Measurements from ENCODE around the gene SLC25A23.
"Not testable (repeated sequence)": the region's sequence is repeated elsewhere in the genome, so short reads cannot be mapped to it uniquely, and the experiment has no call there.

The SLC25A23 gene

GRCh38 chr19:6457958-6458694, 1.5 kb downstream of the SLC25A23 start:
- no peak for DNase-seq (ENCODE audit: low read depth)

GRCh38 chr19:6455924-6456323, 3.7 kb downstream of the SLC25A23 start:
- no peak for DNase-seq (ENCODE audit: low read depth)

DNA sequence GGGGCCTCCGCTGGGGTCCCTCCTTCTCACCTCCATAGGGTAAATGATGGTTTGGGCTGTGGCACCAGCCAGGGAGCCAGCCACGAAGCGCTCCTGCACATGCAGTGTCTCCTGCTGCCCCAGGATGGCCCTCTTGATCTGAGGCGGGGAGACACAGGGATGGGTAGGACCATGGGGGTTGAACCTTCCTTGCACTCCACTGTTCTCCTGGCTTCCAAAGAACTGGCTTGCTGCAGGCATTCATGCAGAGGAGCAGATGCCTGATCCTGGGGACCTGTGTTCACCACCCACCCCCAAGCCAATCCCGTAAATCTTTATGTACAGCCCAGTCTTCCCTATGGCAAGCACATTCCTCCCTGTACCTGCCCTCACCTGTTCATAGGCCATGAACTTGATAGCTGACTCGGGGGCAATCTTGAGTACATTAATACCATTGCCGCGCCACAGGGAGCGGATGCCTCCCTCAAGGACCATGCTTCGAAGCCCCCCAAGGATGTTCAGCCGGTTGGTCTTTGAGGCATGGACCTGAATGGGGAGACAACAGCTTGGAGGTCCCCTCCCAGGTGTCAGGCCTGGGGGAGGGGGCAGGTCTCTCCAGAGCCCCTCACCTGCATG, 5.5 kb downstream of the SLC25A23 start:
- no peak for DNase-seq (ENCODE audit: low read depth)

- DNase-seq (ENCODE audit: low read depth), result no peak
Observed at GRCh38 chr19:6452899-6453298, 6.7 kb downstream of the SLC25A23 start.

DNA sequence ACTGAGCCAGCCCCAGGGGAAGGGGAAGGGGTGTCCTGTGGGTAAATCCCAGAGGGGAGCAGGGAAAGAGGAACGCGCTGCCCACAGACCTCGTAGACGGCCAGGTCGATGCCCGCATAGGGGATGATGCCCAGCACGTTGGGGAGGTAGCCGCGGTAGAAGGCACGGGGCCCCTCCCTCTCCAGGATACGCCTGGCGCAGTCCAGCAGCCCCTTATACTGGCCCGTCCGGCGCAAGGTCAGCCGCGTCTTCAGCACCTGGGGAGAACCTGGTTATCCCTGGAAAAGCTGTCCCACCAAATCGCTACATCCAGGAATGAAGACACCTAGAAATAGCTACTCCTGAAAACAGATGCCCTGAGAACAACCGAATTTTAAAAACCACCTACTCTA, 7.4 kb downstream of the SLC25A23 start:
- DNase-seq (ENCODE audit: low read depth), result no peak

- no peak for DNase-seq (ENCODE audit: low read depth)
Observed at GRCh38 chr19:6451583-6452222, 7.9 kb downstream of the SLC25A23 start.

DNA sequence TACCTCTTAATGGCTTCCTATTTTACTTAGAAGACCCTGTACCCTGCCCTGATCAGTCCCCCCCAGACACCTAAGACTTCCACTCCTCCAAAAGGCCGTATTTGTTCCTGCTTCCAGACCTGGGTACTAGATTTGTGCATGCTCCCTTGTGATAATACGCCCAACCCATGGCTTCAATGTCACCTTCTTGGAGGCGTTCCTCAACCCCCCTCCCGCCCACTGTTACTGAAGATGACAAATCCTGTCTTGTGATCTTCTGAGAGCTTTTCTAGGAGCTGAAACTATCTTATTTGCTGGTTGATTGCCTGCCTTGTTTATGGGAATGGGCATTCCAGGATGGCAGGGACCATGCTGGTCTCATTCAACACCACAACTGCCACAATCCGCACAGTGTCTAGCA, 9.4 kb downstream of the SLC25A23 start:
- no peak for DNase-seq (ENCODE audit: low read depth)

DNA sequence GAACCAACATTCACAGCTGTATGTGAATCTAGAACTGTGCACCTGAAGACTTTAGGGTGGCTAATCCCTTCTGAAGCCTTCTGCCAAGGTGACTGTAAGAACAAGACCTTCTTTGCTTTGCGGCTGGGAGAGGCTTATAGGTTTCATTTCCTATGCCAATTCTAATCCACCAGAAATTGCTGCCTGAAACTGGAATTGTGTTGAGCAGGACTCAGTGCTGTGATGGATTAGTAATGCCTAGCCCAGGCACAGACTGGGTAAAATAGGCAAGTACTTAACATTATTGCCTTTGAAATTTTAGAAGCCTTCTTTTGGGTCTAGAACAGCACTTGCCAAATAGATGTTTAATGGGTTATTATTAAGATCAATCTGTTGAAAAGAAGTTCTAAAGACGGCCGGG, 11.5 kb downstream of the SLC25A23 start:
- DNase-seq (ENCODE audit: low read depth), result no peak

DNA sequence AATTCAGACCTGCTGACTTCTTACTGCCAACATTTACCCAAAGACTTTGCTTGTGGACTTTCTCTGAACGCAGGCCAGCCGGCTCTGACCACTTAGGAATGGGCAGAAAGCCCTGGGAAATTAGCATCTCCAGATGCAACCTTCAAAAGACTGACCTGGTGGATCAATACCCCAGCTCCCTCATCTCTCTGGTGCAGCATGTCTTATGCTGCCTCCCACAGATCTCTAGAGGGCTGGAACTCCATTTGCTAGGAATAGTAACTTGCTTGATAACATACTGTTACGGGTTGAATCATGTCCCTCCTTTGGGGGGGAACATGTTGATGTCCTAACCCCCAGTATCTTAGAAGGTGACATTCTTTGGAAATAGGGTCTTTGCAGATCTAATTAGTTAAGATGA, 13.1 kb downstream of the SLC25A23 start:
- DNase-seq (ENCODE audit: low read depth), result no peak

DNA sequence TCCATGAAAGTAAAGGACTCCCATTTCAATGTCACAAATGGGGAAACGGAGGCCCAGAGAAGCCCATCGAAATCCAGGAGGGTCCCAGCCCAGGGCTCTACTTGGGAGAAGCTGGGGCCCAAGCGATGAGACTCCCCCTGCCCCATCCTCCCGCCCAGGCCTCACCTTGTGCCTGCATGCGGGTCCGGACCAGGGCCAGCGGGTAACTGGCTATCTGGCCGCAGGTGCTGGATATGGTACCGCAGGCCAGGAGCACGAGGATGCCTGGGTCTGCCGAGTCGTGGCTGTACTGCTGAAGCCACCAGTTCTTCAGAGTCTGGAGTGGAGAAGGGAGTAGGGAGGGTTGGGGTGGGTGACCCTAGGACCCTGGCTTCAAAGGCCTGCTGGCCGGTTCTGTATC, 15.6 kb downstream of the SLC25A23 start:
- no peak for DNase-seq (ENCODE audit: low read depth)

DNA sequence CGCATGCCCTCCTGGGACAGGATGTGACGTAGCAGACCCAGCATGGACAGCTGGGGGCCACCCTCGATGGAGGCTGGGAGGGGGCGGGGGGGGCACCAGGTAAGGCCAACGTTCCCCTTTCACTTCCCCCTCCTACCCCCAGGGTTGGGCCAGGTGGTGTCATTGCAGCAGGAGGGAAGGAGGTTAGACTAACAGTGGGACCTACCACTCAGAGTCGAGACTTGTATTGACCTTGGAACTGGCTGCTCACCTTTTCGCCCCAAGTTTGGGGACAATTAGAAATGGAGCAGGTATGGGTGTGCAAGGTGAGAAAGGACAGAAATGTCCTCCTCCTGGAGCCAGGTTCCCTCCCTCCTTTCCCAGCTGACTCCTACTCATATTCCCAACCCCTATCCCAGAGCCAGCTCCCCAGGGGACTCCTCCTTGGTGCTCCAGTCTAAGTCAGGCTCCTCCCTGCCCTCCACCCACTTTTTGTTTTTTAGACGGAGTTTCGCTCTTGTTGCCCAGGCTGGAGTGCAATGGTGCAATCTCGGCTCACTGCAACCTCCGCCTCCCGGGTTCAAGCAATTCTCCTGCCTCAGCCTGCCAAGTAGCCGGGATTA, 17.4 kb downstream of the SLC25A23 start:
- DNase-seq (ENCODE audit: low read depth), result no peak

- DNase-seq (ENCODE audit: low read depth), result no peak
Observed at GRCh38 chr19:6440905-6441304, 18.7 kb downstream of the SLC25A23 start.

DNA sequence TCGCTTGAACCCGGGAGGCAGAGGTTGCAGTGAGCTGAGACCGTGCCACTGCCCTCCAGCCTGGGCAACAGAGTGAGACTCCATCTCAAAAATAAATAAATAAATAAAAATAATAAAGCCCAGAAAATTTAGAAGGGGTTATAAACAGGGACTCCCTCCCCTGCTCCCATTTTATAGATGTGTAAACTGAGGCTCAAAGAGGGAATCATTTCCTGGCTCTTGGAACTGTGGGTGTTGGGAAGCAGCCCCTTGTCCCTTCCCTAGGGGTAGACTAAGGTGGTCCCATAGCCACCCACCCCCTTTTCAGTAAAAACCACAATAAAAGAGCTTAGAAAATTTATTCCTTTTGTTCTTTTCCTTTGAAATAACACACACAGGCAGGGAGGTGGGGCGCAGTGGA, 19.8 kb downstream of the SLC25A23 start:
- DNase-seq (ENCODE audit: low read depth), result no peak

GRCh38 chr19:6433663-6434062, 25.9 kb downstream of the SLC25A23 start, which contains the start of gene SLC25A41:
TSS of gene SLC25A41 (minus strand) at chr19:6433763. CDS start at chr19:6433693, 70 bp downstream.
- DNase-seq (ENCODE audit: low read depth), result no peak

GRCh38 chr19:6433165-6433564, 26.4 kb downstream of the SLC25A23 start:
- no peak for DNase-seq (ENCODE audit: low read depth)

- DNase-seq (ENCODE audit: low read depth), result no peak
Observed at GRCh38 chr19:6431891-6432290, 27.7 kb downstream of the SLC25A23 start.

DNA sequence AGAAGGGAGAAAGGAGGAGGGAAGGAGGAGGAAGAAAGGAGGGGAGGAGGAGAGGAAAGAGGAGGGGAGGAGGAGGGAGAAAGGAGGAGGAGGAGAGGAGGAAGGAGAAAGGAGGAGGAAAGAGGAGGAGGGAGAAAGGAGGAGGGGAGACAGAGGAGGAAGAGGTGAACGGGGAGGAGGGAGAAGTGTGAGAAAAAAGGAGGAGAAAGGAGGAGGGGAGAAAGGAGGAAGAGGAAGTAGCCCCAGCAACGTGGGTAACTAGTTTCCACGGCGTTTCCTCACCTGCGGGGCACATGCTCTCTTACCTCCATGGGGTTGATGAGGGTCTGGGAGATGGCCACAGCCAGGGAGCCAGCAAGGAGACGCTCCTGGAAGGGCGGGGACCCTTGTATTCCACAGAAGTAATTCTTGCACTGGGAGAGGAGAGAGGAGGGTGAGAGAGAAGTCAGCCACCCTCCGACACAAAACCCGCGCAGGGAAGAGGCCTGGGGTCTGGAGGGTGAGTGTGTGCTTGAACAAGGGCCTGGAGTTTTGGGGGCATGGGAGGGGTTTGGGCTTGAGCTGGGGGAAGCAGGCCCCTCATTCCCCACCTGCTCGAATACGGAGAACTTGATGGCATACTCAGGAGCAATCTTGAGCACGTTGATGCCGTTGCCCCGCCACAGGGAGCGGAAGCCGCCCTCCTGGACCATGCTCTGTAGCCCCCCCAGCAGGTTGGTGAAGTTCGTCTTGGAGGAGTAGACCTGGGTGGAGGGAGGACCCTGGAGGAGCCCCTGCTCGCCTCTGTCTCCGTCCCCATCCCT, 30.0 kb downstream of the SLC25A23 start:
- DNase-seq (ENCODE audit: low read depth), result no peak

- DNase-seq (ENCODE audit: low read depth), result not testable (repeated sequence)
Observed at GRCh38 chr19:6428692-6429418, 30.7 kb downstream of the SLC25A23 start.

DNA sequence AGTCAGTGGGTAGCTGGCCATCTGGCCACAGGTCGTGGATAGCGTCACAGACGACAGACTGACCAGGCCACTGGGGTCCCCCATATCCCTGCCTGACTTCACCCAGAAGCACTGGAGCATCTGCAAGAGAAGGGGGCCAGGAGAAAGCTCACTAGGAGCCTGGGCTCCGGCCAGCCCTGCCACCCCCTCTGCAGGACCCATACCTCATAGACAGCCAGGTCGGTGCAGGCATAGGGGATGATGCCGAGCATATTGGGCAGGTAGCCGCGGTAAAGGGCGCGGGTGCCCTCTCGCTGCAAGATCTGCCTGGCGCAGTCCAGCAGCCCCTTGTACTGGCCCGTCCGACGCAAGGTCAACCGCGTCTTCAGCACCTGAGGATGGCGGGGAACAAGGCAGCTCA, 32.5 kb downstream of the SLC25A23 start:
- no peak for DNase-seq (ENCODE audit: low read depth)

DNA sequence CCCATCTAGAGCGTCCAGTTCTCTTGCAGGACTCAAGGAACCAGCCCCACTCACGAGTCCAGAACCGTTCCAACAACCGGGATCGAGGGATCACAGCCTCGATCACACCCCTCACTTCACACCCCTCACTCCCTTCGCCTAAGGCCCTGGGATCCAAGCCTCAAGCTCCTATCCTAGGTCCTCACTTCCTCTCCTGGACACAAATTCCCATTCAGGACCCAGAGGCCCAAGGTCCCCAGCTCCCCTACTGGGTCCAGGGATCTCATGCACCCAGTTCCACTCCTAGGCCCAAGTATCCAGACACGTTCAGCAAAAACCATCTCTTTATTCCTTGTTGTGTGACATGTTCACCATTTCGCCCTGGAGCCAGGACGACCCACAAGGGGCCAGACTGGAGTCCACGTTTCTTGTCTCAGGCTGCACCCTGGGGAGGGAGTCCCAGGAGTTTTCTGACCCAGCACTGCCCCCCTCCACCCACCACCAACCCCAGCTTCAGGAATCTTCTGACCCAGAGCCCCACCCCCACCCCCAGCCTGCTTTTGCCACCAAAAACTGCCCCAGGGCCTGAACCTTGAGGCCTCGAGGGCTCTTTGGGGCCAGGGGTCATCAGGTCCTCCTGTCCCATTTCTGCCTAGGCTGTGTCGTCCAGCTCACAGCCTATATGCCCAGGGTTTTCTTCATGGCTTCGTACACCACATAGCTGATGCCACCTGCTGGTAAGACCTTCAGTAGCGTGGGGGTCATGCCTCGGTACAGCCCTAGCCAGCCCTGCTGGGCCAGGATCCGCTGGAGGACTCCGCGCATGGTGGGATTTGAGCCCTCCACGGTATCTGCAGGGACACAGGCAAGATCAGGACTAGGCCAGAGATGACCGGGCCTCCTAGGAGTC, 33.6 kb downstream of the SLC25A23 start:
- DNase-seq (ENCODE audit: low read depth), result no peak
